SH-SY5Y (cell line): ENCODE data around the gene GALNT2.

ENCODE experiments used
- GATA2 ChIP-seq: IDR thresholded peaks from 2 replicates; pipeline ENCODE4 v1.6.1; 2011; ENCODE audit warnings: mild to moderate bottlenecking, low read depth, low read length
- GATA3 ChIP-seq: IDR thresholded peaks from 2 replicates; pipeline ENCODE4 v1.6.1; 2011; ENCODE audit warnings: low read depth, mild to moderate bottlenecking, low read length, moderate library complexity

DNA sequence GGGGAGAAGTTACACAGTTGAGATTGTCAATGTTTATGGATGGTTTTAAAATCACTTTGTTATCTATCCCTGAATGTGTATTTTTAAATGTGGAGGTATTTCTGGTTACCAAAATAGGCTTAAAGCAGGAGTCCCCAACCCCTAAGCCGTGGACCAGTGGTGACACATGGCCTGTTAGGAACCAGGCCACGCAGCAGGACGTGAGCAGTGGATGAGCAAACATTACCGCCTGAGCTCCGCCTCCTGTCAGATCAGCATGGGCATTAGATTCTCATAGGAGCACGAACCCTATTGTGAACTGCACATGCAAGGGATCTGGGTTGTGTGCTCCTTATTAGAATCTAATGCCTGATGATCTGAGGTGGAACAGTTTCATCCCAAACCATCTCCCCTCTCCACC, 151.6 kb downstream of the GALNT2 start:
- TF ChIP-seq GATA3 (no peak), GATA2 (no peak)
